ENCODE results near the gene IRAK3.
A peak's percentile ranks its signal among the peaks of the same experiment; 100 is the strongest.

Gene IRAK3

GRCh38 chr12:66188584-66189485, at the start of gene IRAK3:
TSS of gene IRAK3 (plus strand) at chr12:66189214. CDS start at chr12:66189300, 86 bp downstream.
- DNase-seq = peak; percentile 13

- DNase-seq = no peak
These were observed 49.7 kb upstream of the IRAK3 start for GRCh38 chr12:66139328-66139727.

GRCh38 chr12:66140731-66141130, 48.3 kb upstream of the IRAK3 start:
- no peak for DNase-seq

GRCh38 chr12:66141299-66141698, 47.7 kb upstream of the IRAK3 start:
- no peak for DNase-seq

- no peak for DNase-seq
These were observed 46.2 kb upstream of the IRAK3 start for GRCh38 chr12:66142826-66143225.

GRCh38 chr12:66143868-66144267, 45.1 kb upstream of the IRAK3 start:
- no peak for DNase-seq

- no peak for DNase-seq
These were observed 43.9 kb upstream of the IRAK3 start for GRCh38 chr12:66144791-66145754.

- DNase-seq = no peak
These were observed 39.2 kb upstream of the IRAK3 start for GRCh38 chr12:66149702-66150398.

- DNase-seq = no peak
These were observed 36.3 kb upstream of the IRAK3 start for GRCh38 chr12:66152732-66153131.

- no peak for DNase-seq
These were observed 34.2 kb upstream of the IRAK3 start for GRCh38 chr12:66154776-66155175.

GRCh38 chr12:66156654-66157053, 32.4 kb upstream of the IRAK3 start:
- no peak for DNase-seq

GRCh38 chr12:66159123-66159522, 29.9 kb upstream of the IRAK3 start:
- DNase-seq = no peak

GRCh38 chr12:66160704-66161103, 28.3 kb upstream of the IRAK3 start:
- no peak for DNase-seq

- no peak for DNase-seq
These were observed 26.3 kb upstream of the IRAK3 start for GRCh38 chr12:66162701-66163100.

- no peak for DNase-seq
These were observed 25.7 kb upstream of the IRAK3 start for GRCh38 chr12:66163289-66163688.

- DNase-seq = no peak
These were observed 24.6 kb upstream of the IRAK3 start for GRCh38 chr12:66164349-66164821.

- DNase-seq = no peak
These were observed 23.9 kb upstream of the IRAK3 start for GRCh38 chr12:66165141-66165540.

GRCh38 chr12:66166561-66166960, 22.5 kb upstream of the IRAK3 start:
- no peak for DNase-seq

GRCh38 chr12:66168410-66168809, 20.6 kb upstream of the IRAK3 start:
- DNase-seq = no peak

GRCh38 chr12:66169221-66170170, 19.5 kb upstream of the IRAK3 start, which contains the start of gene TMBIM4:
TSS of gene TMBIM4 (minus strand) at chr12:66169996. CDS start at chr12:66169951, 45 bp downstream.
- DNase-seq = peak; percentile 78

- no peak for DNase-seq
These were observed 18.4 kb upstream of the IRAK3 start for GRCh38 chr12:66170606-66171005.

All from activated CD4-positive, alpha-beta T cell treated with anti-CD3 and anti-CD28 coated beads, Interleukin-2, amount 50 U/mL, for 1 hour (primary cell).